Osteoblast (primary cell): ENCODE data around the gene HS3ST6. TPM values are rescaled to one million over a fixed set of nuclear protein-coding genes. Genes with fewer than 3 reads are reported as not detected.

Experiments
- DNase-seq: peaks from one replicate; pipeline ENCODE4 v3.0.0; 2011; ENCODE audit warnings: low spot score, mixed read lengths; ENCODE audit not compliant: insufficient read length; ENCODE audit errors: missing footprints
- H2AFZ ChIP-seq: 2 replicates; pipeline ENCODE4 v1.6.0; 2011; ENCODE audit warnings: mild to moderate bottlenecking, low read length
- H3K27ac ChIP-seq: 2 replicates; pipeline ENCODE4 v1.5.1; 2011; ENCODE audit warnings: mild to moderate bottlenecking, low read depth, low read length, moderate library complexity
- H3K27me3 ChIP-seq: 2 replicates; pipeline ENCODE4 v1.6.0; 2012; ENCODE audit warnings: mild to moderate bottlenecking, control low read depth, inconsistent platforms, low read length, moderate library complexity; ENCODE audit not compliant: insufficient read depth
- H3K36me3 ChIP-seq: 2 replicates; pipeline ENCODE4 v1.5.1; 2011; ENCODE audit warnings: mild to moderate bottlenecking, low read length, control low read depth, moderate library complexity; ENCODE audit not compliant: insufficient read depth
- H3K4me1 ChIP-seq: 2 replicates; pipeline ENCODE4 v1.5.1; 2011; ENCODE audit warnings: mild to moderate bottlenecking, low read length, control low read depth, moderate library complexity; ENCODE audit not compliant: insufficient read depth
- H3K4me2 ChIP-seq: 2 replicates; pipeline ENCODE4 v1.6.0; 2011; ENCODE audit warnings: mild to moderate bottlenecking, low read length; ENCODE audit not compliant: insufficient read depth
- H3K4me3 ChIP-seq: fragments of 200-600 bp; sonication (generic); 3 replicates; pipeline ENCODE4 v1.5.1; 2012; ENCODE audit warnings: mild to moderate bottlenecking, low read length, inconsistent platforms; ENCODE audit not compliant: insufficient read depth
- H3K79me2 ChIP-seq: 2 replicates; pipeline ENCODE4 v1.6.0; 2012; ENCODE audit warnings: mild to moderate bottlenecking, low read length, control low read depth, inconsistent platforms; ENCODE audit not compliant: insufficient read depth
- H3K9me3 ChIP-seq: 2 replicates; pipeline ENCODE4 v1.5.1; 2011; ENCODE audit warnings: low read depth, low read length, control low read depth
- H4K20me1 ChIP-seq: 2 replicates; pipeline ENCODE4 v1.6.0; 2012; ENCODE audit warnings: mild to moderate bottlenecking, low read length, control low read depth; ENCODE audit not compliant: insufficient read depth
- CTCF ChIP-seq: IDR thresholded peaks from 2 replicates; pipeline ENCODE4 v1.5.1; 2011; ENCODE audit warnings: mild to moderate bottlenecking, low read depth, low read length, moderate library complexity; ENCODE audit errors: extremely low read depth
- total RNA-seq: library from RNA; depleted of rRNA; stranded (reverse); fragments of >200 nt; gene quantifications from 2 replicates; pipeline ENCODE4 v1.2.3, GENCODE V29; 2012

Gene HS3ST6
- total RNA-seq, 1 donor = not detected

GRCh38 chr16:1906055-1906845 is 12.0 kb downstream of the HS3ST6 start:
- peak; percentile 38 for DNase-seq
- H3K27ac ChIP-seq = no peak overlapping the region
- no peak overlapping the region for H3K4me3 ChIP-seq
- no peaks in the 10 kb centered on the region for H4K20me1 ChIP-seq
- TF ChIP-seq CTCF = no peak
- no peak overlapping the region for H3K4me2 ChIP-seq
- H3K36me3 ChIP-seq = no peaks in the 10 kb centered on the region
- H3K79me2 ChIP-seq = no peaks in the 10 kb centered on the region
- no peak overlapping the region for H2AFZ ChIP-seq
- peaks cover 42% of the 10 kb centered on the region for H3K27me3 ChIP-seq
- H3K4me1 ChIP-seq = no peaks in the 10 kb centered on the region
- no peaks in the 10 kb centered on the region for H3K9me3 ChIP-seq

GRCh38 chr16:1903845-1904840 is 14.1 kb downstream of the HS3ST6 start:
- H3K27ac ChIP-seq = no peak overlapping the region
- H3K79me2 ChIP-seq = no peaks in the 10 kb centered on the region
- no peak overlapping the region for H3K4me3 ChIP-seq
- H2AFZ ChIP-seq = no peak overlapping the region
- peaks cover 42% of the 10 kb centered on the region for H3K27me3 ChIP-seq
- DNase-seq = peak; percentile 73
- no peaks in the 10 kb centered on the region for H4K20me1 ChIP-seq
- H3K36me3 ChIP-seq = no peaks in the 10 kb centered on the region
- H3K9me3 ChIP-seq = no peaks in the 10 kb centered on the region
- no peaks in the 10 kb centered on the region for H3K4me1 ChIP-seq
- no peak for TF ChIP-seq CTCF
- no peak overlapping the region for H3K4me2 ChIP-seq

- Histone ChIP-seq H3K79me2 (no peaks in the 10 kb centered on the region), H4K20me1 (no peaks in the 10 kb centered on the region), H3K4me2 (no peak overlapping the region), H3K4me3 (no peak overlapping the region), H3K27ac (no peak overlapping the region), H2AFZ (no peak overlapping the region), H3K9me3 (no peaks in the 10 kb centered on the region), H3K27me3 (peaks cover 32% of the 10 kb centered on the region), H3K36me3 (no peaks in the 10 kb centered on the region), H3K4me1 (no peaks in the 10 kb centered on the region)
- TF ChIP-seq CTCF = no peak
- DNase-seq = no peak
Measured at GRCh38 chr16:1903220-1903574, 15.0 kb downstream of the HS3ST6 start.
